ENCODE data around the gene SLC44A3. TPM values are rescaled to one million over a fixed set of nuclear protein-coding genes. Genes with fewer than 3 reads are reported as not detected.

Gene SLC44A3
- total RNA-seq, 2 donors from 2014 or later = not detected

DNA sequence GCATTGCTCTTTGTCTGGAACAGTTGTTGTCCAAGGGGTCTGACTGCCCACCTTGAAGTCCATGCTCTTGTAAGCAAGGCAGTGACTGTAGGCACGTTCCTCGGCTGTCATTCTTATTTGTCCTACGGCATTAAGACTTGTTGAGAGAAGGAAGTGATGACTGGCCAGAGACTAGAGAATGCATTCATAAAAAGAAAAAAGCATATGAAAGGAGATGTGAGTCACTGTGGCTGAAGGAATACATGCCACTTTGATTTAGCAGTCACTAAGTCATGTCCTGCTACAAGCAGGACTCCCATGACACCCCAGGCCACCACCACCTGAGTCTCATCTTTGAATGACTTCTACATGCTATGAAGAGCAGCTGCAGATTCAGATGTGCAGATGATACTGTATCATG lies 56.2 kb downstream of the SLC44A3 start:
- H3K36me3 Mint-ChIP-seq = no peaks in the 10 kb centered on the region
- H3K9me3 Mint-ChIP-seq = no peaks in the 10 kb centered on the region
- no peak for DNase-seq (ENCODE audit: low spot score)
- no peak overlapping the region for H3K4me3 Mint-ChIP-seq
- H3K27ac Mint-ChIP-seq = no peak overlapping the region
- no peaks in the 10 kb centered on the region for H3K4me1 Mint-ChIP-seq (ENCODE audit: low read depth in 2 of 2)
- ATAC-seq = no peak
- H3K27me3 Mint-ChIP-seq = peaks cover 9 to 21% of the 10 kb centered on the region in 2 donors

DNA sequence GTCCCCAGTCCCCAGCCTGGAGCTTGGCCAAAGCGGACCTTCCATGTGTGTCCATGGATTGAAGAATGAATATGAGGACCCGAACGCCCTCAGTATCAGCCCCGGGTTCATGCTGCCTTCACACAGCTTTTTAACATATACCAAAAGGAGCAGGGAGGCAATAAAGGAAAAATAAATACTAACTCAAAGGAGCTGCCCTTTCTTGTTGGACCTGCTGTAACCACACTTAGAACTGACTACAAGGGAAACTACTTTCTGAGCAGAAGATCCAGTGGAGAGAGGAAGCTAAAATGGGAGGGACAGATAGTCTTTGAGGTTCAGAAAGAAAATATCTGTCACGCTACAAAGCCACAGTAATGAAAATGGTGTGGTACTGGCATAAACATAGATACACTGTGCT lies 58.2 kb downstream of the SLC44A3 start:
- Mint-ChIP-seq H3K27ac (no peak overlapping the region), H3K4me3 (no peak overlapping the region)
- no peak for DNase-seq (ENCODE audit: low spot score)

DNA sequence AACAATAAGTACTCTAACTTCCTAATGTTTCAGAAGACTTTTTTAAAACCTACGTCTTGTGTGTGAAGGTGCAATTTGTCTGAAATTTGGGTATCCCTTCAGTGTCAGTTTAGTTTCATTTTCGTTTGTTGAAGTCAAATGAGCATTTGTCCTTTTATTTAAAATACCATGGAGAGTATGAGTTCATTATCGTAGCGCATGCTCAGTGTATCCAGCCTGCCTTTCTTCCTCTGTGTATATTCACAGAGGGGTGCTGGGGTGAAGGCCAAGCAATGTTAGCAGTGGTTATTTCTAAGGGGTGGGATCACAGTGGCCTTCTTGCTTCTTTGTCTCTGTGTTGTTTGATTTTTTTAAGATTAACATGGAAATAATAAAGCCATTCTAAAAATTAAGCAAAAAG lies 63.5 kb downstream of the SLC44A3 start:
- no peak for ATAC-seq
- DNase-seq (ENCODE audit: low spot score) = no peak
- no peaks in the 10 kb centered on the region for H3K36me3 Mint-ChIP-seq

More for the DNA sequence above, 58.2 kb downstream of the SLC44A3 start:
- Mint-ChIP-seq H3K27me3 (peaks cover 9 to 20% of the 10 kb centered on the region in 2 donors), H3K36me3 (no peaks in the 10 kb centered on the region), H3K4me1 (ENCODE audit: low read depth in 2 of 2) (no peaks in the 10 kb centered on the region), H3K9me3 (no peaks in the 10 kb centered on the region)
- ATAC-seq = no peak

DNA sequence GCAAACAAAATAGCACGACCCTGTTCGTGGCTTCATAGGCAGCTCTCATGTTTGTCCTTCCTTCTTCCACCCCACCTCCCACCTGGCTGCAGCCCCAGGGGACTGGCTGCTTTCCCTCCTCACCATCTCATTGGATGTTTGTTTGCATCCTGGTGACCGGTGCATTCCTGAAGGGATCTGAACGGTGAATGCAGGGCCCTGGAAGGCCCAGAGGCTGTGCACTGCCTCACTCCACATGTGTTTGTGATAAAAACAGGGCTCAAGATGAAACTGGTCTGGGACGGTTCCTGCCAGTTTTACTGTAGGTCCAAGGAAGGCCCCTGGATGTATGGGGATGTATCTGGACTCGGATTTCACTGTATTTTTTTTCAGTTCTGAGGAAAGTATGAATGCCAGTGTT lies 63.9 kb downstream of the SLC44A3 start:
- Mint-ChIP-seq H3K36me3 (no peaks in the 10 kb centered on the region), H3K27ac (peak overlapping the region in 1 of 2 donors; percentile 53), H3K4me1 (ENCODE audit: low read depth in 2 of 2) (peaks cover 4 to 6% of the 10 kb centered on the region in 2 donors), H3K9me3 (no peaks in the 10 kb centered on the region), H3K27me3 (peaks cover 0 to 5% of the 10 kb centered on the region in 2 donors), H3K4me3 (no peak overlapping the region)
- ATAC-seq = no peak
- no peak for DNase-seq (ENCODE audit: low spot score)

More for the DNA sequence above, 63.5 kb downstream of the SLC44A3 start:
- peaks cover 4 to 6% of the 10 kb centered on the region in 2 donors for H3K4me1 Mint-ChIP-seq (ENCODE audit: low read depth in 2 of 2)
- peaks cover 2 to 5% of the 10 kb centered on the region in 2 donors for H3K27me3 Mint-ChIP-seq
- peak overlapping the region; percentile 10 for H3K4me3 Mint-ChIP-seq
- H3K27ac Mint-ChIP-seq = peak overlapping the region; percentile 12 to 53
- H3K9me3 Mint-ChIP-seq = no peaks in the 10 kb centered on the region

DNA sequence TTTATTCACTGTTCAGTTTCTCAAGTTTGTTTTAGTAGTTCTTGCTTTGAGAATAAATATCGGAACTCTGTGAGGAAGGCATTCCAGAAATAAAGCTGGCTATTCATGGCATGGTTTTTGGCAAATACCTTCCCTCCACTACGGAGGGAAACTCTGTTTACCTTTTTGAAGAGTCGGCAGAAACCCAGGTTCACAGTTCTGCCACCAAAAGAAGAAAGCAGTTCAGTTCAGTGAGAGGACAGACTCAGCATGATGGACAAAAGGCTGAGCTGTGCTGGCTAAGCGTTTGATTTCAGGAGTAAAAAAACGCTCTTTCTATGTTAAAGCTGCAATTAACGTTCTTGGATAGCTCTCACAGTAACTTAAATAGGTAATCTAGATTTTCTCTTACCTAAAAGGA lies 64.3 kb downstream of the SLC44A3 start:
- Mint-ChIP-seq H3K4me1 (ENCODE audit: low read depth in 2 of 2) (peaks cover 4 to 6% of the 10 kb centered on the region in 2 donors), H3K4me3 (no peak overlapping the region), H3K27ac (no peak overlapping the region), H3K27me3 (peaks cover 0 to 5% of the 10 kb centered on the region in 2 donors), H3K36me3 (no peaks in the 10 kb centered on the region), H3K9me3 (no peaks in the 10 kb centered on the region)
- no peak for DNase-seq (ENCODE audit: low spot score)
- ATAC-seq = no peak

DNA sequence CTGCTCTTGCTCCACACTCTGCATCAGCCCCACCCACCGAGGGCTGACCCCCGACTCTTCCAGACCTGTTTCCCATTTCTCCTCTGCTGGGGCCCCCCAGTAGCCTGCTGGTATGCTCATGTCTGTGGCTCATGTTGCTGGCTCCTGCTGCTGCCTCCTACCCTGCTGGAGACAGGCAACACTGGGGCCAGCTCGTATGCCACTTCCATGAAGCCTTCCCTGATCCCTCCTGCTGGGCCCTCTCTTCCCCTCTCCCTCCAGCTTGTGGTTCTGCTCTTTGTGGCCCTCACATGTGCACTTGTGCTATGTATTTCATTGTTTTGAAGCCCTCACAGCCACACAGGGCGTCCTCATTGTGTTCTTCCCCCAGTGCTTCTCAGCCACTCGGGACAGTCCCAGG lies 66.2 kb downstream of the SLC44A3 start:
- Mint-ChIP-seq H3K36me3 (no peaks in the 10 kb centered on the region), H3K27ac (no peak overlapping the region), H3K9me3 (no peaks in the 10 kb centered on the region), H3K4me3 (no peak overlapping the region), H3K27me3 (peaks cover 8 to 9% of the 10 kb centered on the region in 2 donors), H3K4me1 (ENCODE audit: low read depth in 2 of 2) (peaks cover 4 to 6% of the 10 kb centered on the region in 2 donors)
- ATAC-seq = peak in 1 of 2 donors; percentile 54
- no peak for DNase-seq (ENCODE audit: low spot score)

DNA sequence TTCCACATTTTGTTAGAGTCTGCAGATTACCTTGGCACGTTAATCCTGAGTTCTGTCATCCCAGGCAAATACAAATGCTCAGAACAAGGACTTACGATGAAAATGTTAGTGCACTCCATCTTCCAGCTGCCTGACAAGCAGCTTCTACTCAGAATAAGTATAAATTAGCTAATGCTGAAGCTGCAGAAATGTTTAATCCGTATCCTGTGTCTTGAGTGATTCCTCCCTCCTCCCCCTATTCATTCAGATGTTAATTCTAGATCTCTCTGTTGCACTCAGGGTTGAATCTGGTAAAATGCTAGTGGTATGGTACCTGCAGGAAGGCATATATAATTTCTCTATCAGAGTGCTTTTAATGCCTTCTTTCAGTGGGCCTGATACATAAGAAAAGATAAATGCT lies 66.9 kb downstream of the SLC44A3 start:
- peaks cover 4 to 6% of the 10 kb centered on the region in 2 donors for H3K4me1 Mint-ChIP-seq (ENCODE audit: low read depth in 2 of 2)
- no peak overlapping the region for H3K27ac Mint-ChIP-seq
- ATAC-seq (no peak), DNase-seq (ENCODE audit: low spot score) (no peak)
- no peaks in the 10 kb centered on the region for H3K9me3 Mint-ChIP-seq
- no peaks in the 10 kb centered on the region for H3K36me3 Mint-ChIP-seq
- peaks cover 9 to 10% of the 10 kb centered on the region in 2 donors for H3K27me3 Mint-ChIP-seq
- H3K4me3 Mint-ChIP-seq = no peak overlapping the region

DNA sequence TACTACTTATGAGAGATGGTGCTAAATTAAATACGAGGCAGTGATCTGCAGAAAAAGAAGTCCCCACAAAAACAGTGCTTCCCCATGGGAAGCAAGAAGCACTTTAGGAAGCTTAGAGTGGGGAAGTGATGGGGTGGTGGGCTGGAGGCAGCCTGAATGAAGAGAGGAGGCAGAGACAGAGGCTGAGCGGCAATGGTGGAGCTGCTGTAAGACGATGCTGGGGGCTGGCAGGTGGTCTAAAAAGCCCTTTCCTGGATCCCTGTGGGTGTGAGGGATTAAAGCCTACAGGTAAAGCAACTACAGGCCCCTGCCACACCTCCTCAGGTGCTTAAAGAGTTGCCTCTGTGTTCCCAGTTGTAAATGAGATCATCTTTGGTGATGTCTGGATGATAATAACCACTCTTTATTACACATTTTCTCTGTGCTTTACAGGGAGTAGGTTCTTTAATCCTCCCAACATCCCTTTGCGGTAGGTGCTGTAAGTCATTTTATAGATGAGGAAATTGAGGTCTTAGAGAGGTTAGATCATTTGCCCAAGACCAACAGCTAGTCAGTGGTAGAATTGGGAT lies 67.5 kb downstream of the SLC44A3 start:
- H3K27ac Mint-ChIP-seq = no peak overlapping the region

DNA sequence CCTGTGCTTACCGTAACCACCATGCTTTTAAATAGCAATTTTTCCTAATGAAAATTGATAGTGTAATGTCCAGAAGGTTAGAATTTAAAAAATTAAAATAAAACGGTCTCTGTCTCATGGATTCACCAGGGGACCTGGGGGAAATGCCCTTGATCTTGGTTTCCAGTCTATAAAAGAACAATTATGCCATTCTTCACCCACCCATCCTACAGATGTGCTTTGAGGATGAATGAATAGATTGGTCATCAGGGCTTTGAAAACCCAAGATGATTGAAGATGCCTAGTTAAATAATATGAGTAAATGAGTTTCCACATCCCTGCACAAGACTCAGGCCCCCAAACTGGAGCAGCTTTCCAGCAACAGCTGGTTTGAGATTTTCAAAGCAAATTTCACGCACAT lies 68.0 kb downstream of the SLC44A3 start:
- H3K27me3 Mint-ChIP-seq = peaks cover 9 to 10% of the 10 kb centered on the region in 2 donors
- H3K9me3 Mint-ChIP-seq = no peaks in the 10 kb centered on the region
- H3K27ac Mint-ChIP-seq = no peak overlapping the region
- ATAC-seq (no peak), DNase-seq (ENCODE audit: low spot score) (no peak)
- no peaks in the 10 kb centered on the region for H3K36me3 Mint-ChIP-seq
- peaks cover 4 to 6% of the 10 kb centered on the region in 2 donors for H3K4me1 Mint-ChIP-seq (ENCODE audit: low read depth in 2 of 2)
- H3K4me3 Mint-ChIP-seq = no peak overlapping the region

More for the DNA sequence above, 67.5 kb downstream of the SLC44A3 start:
- DNase-seq (ENCODE audit: low spot score) (no peak), ATAC-seq (no peak)
- peaks cover 9 to 10% of the 10 kb centered on the region in 2 donors for H3K27me3 Mint-ChIP-seq
- H3K4me3 Mint-ChIP-seq = no peak overlapping the region
- no peaks in the 10 kb centered on the region for H3K9me3 Mint-ChIP-seq
- H3K36me3 Mint-ChIP-seq = no peaks in the 10 kb centered on the region
- peaks cover 4 to 6% of the 10 kb centered on the region in 2 donors for H3K4me1 Mint-ChIP-seq (ENCODE audit: low read depth in 2 of 2)

DNA sequence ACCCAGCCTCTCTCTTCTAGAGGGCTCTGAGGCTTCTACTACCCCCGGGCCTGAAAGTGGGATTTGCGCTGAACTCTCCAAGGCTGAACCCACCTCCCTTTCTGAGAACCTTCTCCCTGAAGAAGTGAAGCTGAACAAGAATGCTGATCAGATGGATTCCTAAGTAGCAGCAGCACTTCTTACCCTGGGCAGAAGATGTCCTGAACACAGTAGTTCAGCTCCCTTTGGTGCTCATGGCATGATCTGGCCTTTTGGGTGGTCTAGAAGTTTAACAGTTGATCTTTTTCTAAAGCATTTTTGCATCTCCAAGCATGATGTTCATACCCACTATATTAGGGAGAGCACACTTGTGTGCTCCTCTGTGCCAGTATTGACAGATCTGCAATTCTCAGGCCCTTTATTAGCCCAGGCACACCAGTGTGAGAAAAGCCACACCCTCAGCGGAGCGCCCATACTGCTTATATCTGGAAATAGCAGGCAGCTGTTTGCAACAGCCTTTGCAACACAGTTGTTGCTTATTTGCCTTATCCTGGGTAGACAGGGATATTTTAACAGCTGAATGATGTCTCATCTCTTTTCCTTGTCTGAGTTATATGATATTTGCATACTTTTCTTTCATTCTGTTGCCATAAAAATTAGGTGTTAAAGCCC lies 72.6 kb downstream of the SLC44A3 start:
- DNase-seq (ENCODE audit: low spot score) (no peak), ATAC-seq (no peak)
- Mint-ChIP-seq H3K36me3 (no peaks in the 10 kb centered on the region), H3K4me1 (ENCODE audit: low read depth in 2 of 2) (no peaks in the 10 kb centered on the region), H3K4me3 (no peak overlapping the region), H3K27ac (no peak overlapping the region), H3K9me3 (no peaks in the 10 kb centered on the region), H3K27me3 (peaks cover 9 to 22% of the 10 kb centered on the region in 2 donors)

DNA sequence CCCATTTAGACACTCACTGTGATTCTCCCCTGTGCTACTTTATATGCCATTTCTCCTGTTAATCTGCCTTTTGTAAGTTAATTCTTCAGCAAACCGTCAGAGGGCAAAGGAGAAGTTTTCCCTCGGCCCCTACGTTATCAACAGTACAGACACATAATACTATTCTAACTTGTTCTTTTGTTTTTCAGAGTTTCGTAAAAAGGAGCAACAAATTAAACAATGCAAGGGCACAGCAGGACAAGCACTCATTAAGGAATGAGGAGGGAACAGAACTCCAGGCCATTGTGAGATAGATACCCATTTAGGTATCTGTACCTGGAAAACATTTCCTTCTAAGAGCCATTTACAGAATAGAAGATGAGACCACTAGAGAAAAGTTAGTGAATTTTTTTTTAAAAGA lies 74.5 kb downstream of the SLC44A3 start:
- ATAC-seq (no peak), DNase-seq (ENCODE audit: low spot score) (no peak)
- no peak overlapping the region for H3K4me3 Mint-ChIP-seq
- peaks cover 9 to 22% of the 10 kb centered on the region in 2 donors for H3K27me3 Mint-ChIP-seq
- no peaks in the 10 kb centered on the region for H3K9me3 Mint-ChIP-seq
- no peaks in the 10 kb centered on the region for H3K36me3 Mint-ChIP-seq
- H3K27ac Mint-ChIP-seq = no peak overlapping the region
- no peaks in the 10 kb centered on the region for H3K4me1 Mint-ChIP-seq (ENCODE audit: low read depth in 2 of 2)

DNA sequence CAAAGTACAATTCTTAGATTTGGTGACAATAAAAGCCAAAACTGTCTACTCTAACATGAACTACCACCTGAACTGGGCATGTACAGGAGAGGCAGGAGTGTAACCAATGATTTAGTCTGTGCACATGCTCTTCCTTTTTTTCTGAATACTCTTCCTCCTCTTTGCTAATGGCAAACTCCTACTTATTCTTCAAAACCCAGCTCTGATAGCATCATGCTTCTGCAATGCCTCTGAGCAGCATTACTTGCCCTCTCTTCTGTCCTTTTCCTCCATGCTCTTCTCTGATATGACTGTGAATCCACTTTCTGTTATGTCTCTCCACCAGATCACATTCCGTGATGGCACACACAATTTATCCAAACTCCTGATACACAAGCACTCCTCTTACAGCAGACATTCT lies 75.4 kb downstream of the SLC44A3 start:
- ATAC-seq = no peak

DNA sequence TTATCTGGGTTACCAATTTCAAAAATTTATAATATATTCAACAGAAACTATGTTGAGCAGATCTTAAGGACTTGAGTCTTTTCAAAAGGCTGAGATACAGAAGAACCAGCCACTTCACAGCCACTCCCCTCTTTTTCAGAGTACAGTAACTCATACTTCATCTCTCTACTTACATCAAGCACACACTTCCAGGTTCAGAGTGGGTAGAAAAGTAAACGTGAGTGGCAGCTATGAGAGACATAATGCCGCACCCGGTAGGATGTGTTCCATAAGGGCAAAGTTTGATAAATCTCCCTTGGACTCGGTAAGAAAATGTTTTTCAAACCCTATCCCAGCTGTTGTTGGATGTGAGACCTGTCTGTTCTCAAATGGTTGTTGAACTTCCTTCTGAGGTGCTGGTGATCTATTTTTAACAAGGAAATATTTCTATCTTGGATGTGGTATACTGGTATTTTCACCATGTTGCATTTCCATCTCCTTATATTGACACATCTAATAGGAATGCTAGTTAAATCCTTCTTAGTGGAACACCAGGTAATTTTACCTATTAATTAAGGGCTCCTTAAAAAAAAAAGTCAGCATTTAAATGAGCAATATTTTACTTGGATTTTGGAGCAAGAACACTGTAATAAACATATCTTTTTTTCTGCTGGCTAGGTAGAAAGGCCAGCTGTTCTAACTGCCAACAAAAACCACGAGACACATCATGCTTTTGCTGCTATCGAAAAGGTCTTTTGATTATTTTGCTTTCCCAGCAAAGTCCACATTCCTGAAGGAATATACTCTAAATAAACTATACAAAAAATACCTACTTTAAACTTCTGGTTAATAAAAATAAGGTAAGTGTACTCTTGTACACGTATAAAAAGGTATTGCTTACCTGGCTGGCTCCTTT lies 78.6 kb downstream of the SLC44A3 start:
- H3K36me3 Mint-ChIP-seq = no peaks in the 10 kb centered on the region
- no peaks in the 10 kb centered on the region for H3K9me3 Mint-ChIP-seq

More for the DNA sequence above, 75.4 kb downstream of the SLC44A3 start:
- Mint-ChIP-seq H3K4me1 (ENCODE audit: low read depth in 2 of 2) (no peaks in the 10 kb centered on the region), H3K27ac (no peak overlapping the region), H3K9me3 (no peaks in the 10 kb centered on the region), H3K4me3 (no peak overlapping the region), H3K27me3 (peaks cover 7 to 14% of the 10 kb centered on the region in 2 donors), H3K36me3 (no peaks in the 10 kb centered on the region)
- no peak for DNase-seq (ENCODE audit: low spot score)

DNA sequence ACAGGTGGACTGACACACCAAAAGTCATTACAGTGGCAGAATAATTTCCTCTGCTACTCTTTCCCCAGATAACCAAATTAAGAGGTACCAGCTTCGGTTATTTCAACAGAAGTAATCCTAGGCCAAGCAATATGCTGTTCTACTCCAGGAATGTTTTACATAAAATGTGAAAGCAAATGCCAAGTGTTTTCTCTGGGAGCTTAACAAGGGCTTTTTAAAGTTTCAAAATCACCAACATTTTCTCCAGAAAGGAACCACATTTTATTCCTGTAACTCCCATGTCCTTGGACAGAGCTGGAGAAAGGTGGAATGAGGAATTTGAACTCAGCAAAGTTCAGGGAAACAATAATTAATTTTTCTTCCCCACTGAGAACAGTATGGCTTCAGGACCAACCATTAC lies 79.6 kb downstream of the SLC44A3 start:
- ATAC-seq = no peak
- Mint-ChIP-seq H3K4me3 (no peak overlapping the region), H3K4me1 (ENCODE audit: low read depth in 2 of 2) (no peaks in the 10 kb centered on the region), H3K27me3 (peaks cover 2 to 13% of the 10 kb centered on the region in 2 donors), H3K36me3 (no peaks in the 10 kb centered on the region), H3K9me3 (no peaks in the 10 kb centered on the region), H3K27ac (no peak overlapping the region)
- no peak for DNase-seq (ENCODE audit: low spot score)

More for the DNA sequence above, 78.6 kb downstream of the SLC44A3 start:
- DNase-seq (ENCODE audit: low spot score) = no peak
- no peak overlapping the region for H3K4me3 Mint-ChIP-seq
- H3K27ac Mint-ChIP-seq = no peak overlapping the region
- no peak for ATAC-seq
- H3K27me3 Mint-ChIP-seq = peaks cover 6 to 14% of the 10 kb centered on the region in 2 donors
- no peaks in the 10 kb centered on the region for H3K4me1 Mint-ChIP-seq (ENCODE audit: low read depth in 2 of 2)
